Lower lobe of right lung (tissue), 2 donors: Measurements from ENCODE around the gene CKM. TPM values are rescaled to one million over a fixed set of nuclear protein-coding genes. Genes with fewer than 3 reads are reported as not detected.
"Not testable (repeated sequence)": the region's sequence is repeated elsewhere in the genome, so short reads cannot be mapped to it uniquely, and the experiment has no call there.

Source experiments
- ATAC-seq, 2 donors: fragments of 200-7000 bp; cut with Tn5 transposase; one replicate each; pipeline ENCODE4 v1.9.1; 2020 to 2022; ENCODE audit warnings: mild to moderate bottlenecking in 2 of 2, moderate library complexity in 2 of 2
- DNase-seq: peaks from one replicate; pipeline ENCODE4 v3.0.0-alpha.2; 2020
- H3K27ac ChIP-seq: fragments of 200-600 bp; one replicate; pipeline ENCODE4 v1.8.0; 2022
- H3K27me3 ChIP-seq: fragments of 200-600 bp; one replicate; pipeline ENCODE4 v1.8.0; 2022; ENCODE audit warnings: low read depth
- H3K36me3 ChIP-seq: fragments of 200-600 bp; one replicate; pipeline ENCODE4 v1.8.0; 2022; ENCODE audit warnings: mild to moderate bottlenecking
- H3K4me1 ChIP-seq: fragments of 200-600 bp; one replicate; pipeline ENCODE4 v1.8.0; 2022
- H3K4me3 ChIP-seq: fragments of 200-600 bp; one replicate; pipeline ENCODE4 v1.8.0; 2022; ENCODE audit warnings: mild to moderate bottlenecking
- H3K9me3 ChIP-seq: fragments of 200-600 bp; one replicate; pipeline ENCODE4 v1.8.0; 2022
- intact Hi-C: fragments of 100-400 bp; cut with DNase I; formaldehyde crosslinking; loops from one replicate; pipeline ENCODE4 v1.11.0; 2022
- total RNA-seq: library from RNA; stranded (reverse); fragmentation: NEBNext Ultra II Directional; extraction: Animal tissue kit (Norgen Biotek cat#: 25700); gene quantifications from one replicate; pipeline ENCODE4 v1.2.1, GENCODE V29; 2021
- TF ChIP-seq, protein P1 (sequence below): fragments of 200-600 bp; IDR thresholded peaks from one replicate; pipeline ENCODE4 v1.8.0; 2022; ENCODE audit warnings: antibody characterized with exemption, mild to moderate bottlenecking
- donor health status: DM: no; HTN: yes; CAD: no; lungs with severe emphysema.

Gene CKM
- total RNA-seq, 1 donor from 2014 or later: 0.24 TPM

DNA sequence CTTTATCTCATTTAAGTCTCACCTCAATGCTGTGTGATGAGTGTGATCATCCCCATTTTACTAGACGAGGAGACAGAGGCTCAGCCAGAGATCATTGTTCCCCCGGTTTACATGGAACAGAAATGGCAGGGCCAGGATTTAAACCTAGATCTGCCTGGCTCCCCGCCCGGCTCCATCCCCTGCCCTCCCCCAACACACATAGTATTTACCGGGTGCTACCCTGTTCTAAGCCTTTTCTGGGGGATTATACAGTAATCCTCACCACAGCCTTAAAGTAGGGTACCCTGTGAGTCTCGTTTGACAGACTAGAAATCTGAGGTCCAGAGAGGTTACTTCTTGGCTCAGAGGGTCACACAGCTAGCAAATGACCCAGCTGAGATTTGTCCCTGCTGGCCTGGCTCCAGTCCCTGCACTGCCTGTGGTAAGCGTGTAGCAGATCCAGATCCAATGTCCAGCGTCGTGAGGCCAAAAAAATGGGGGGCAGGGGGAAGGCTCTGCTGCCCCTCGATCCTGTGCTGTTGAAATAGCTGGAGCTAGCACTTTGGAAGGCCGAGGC lies 14.1 kb upstream of the CKM start:
- DNase-seq (no peak), ATAC-seq (no peak)
- no peaks in the 10 kb centered on the region for H3K36me3 ChIP-seq
- H3K9me3 ChIP-seq: no peaks in the 10 kb centered on the region
- intact Hi-C loops: no loop called here
- no peak overlapping the region for H3K4me3 ChIP-seq
- TF ChIP-seq, protein P1, sequence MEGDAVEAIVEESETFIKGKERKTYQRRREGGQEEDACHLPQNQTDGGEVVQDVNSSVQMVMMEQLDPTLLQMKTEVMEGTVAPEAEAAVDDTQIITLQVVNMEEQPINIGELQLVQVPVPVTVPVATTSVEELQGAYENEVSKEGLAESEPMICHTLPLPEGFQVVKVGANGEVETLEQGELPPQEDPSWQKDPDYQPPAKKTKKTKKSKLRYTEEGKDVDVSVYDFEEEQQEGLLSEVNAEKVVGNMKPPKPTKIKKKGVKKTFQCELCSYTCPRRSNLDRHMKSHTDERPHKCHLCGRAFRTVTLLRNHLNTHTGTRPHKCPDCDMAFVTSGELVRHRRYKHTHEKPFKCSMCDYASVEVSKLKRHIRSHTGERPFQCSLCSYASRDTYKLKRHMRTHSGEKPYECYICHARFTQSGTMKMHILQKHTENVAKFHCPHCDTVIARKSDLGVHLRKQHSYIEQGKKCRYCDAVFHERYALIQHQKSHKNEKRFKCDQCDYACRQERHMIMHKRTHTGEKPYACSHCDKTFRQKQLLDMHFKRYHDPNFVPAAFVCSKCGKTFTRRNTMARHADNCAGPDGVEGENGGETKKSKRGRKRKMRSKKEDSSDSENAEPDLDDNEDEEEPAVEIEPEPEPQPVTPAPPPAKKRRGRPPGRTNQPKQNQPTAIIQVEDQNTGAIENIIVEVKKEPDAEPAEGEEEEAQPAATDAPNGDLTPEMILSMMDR: no peak
- H3K4me1 ChIP-seq: peaks cover 5% of the 10 kb centered on the region
- H3K27ac ChIP-seq: no peak overlapping the region
- H3K27me3 ChIP-seq: peaks cover 17% of the 10 kb centered on the region

DNA sequence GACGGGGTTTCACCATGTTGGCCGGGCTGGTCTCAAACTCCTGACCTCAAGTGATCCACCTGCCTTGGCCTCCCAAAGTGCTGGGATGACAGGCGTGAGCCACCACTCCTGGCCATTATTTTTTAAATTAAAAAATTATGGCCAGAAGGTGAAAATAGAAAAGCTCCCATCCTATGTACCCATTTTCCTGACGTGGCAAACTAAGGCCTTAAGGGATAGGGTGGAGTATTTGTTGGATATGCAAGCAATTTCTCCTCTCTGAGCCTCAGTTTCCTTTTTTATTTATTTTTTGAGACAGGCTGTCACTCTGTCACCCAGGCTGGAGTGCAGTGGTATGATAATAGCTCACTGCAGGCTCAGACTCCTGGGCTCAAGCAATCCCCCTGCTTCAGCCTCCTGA lies 12.2 kb upstream of the CKM start:
- not testable (repeated sequence) for DNase-seq, H3K27me3 ChIP-seq

DNA sequence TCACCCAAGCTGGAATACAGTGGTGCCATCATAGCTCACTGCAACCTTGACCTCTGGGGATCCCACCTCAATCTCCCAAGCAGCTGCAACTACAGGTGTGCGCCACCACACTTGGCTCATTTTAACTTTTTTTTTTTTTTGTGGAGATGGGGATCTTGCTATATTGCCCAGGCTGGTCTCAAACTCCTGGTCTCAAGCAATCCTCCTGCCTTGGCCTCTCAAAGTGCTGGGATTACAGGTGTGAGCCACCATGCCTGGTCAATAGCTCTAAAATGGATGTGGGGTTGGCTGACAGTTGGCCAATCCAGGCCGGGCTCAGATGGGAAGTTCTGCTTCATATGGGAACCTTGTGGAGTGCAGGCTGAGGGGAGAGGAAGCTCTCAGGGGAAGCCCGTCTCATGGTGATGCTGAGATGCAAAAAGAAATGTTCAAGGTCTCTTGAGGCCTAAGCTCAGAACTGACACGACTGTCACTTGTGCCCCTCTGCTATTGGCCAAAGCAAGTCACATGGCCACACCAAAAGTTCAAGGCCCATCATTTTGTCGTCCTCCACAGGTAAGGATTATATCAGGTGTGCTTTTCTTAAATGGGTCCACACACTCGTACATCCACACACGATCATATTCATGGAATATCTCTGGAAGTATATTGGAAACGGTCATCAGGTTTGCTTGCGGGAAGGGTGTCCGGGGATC lies 11.1 kb upstream of the CKM start:
- Histone ChIP-seq H3K27ac (no peak overlapping the region), H3K36me3 (no peaks in the 10 kb centered on the region), H3K4me3 (no peak overlapping the region), H3K4me1 (peaks cover 4% of the 10 kb centered on the region), H3K27me3 (no peaks in the 10 kb centered on the region), H3K9me3 (no peaks in the 10 kb centered on the region)
- TF ChIP-seq, protein P1: no peak
- intact Hi-C loops: no loop called here
- ATAC-seq: no peak
- DNase-seq: no peak

More for the DNA sequence above, 12.2 kb upstream of the CKM start:
- ATAC-seq, H3K36me3 ChIP-seq, H3K9me3 ChIP-seq, H3K27ac ChIP-seq, intact Hi-C loops, H3K4me1 ChIP-seq, H3K4me3 ChIP-seq: not testable (repeated sequence)

DNA sequence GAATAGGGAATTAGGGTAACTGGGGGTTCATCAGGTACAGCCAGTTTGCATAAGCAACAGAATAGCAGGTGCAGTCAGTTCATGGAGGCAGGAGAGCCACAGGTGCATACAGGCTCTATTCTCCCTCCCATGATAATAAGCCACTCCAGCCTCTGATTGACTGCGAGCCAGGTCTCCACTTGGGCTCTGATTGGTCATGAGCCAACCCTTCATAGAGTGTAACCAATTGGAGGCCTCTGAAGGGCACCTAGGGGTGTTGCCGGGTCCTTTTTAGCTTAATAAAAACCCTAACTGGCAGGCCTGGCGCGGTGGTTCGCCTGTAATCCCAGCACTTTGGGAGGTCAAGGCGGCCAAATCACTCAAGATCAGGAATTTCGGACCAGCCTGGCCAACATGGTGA lies 8.7 kb upstream of the CKM start:
- intact Hi-C loops: no loop called here
- Histone ChIP-seq H3K27ac (no peak overlapping the region), H3K27me3 (no peaks in the 10 kb centered on the region), H3K4me3 (no peak overlapping the region), H3K9me3 (no peaks in the 10 kb centered on the region), H3K4me1 (no peaks in the 10 kb centered on the region), H3K36me3 (no peaks in the 10 kb centered on the region)
- no peak for ATAC-seq
- DNase-seq: no peak
- TF ChIP-seq, protein P1: no peak

DNA sequence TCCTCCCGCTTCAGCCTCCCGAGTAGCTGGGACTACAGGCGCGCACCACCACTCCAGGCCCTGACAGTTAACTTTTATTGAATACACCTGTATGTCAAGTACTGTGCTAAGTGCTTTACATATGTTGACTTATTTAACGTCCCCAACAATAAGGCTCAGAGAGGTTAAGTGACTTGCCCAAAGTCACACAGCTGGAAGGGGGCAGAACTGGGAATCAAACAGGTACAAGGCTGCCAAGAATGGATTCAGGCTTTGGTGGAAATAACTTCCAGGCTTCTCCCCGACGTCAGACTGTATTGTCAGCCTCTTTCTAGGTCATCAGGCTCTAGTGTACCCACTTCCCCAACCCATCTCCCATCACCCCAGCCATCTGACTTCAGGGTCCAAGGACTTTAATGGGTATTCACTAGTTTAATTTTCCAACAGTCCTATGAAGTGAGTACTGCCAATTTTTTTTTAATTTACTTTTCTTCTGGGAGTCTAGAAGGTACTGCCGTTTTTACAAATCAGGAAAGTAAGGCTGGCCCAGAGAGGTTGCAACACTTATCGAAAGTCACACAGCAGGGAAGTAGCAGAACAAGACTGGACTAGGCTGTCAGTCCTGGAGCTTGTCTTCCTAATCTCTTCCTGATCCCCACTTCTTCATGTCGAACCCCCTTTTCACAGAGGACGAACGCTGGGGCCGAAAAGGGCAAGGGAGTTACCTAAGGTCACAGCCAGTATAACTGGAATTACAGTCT lies 4.9 kb upstream of the CKM start:
- no peak for ATAC-seq
- Histone ChIP-seq H3K27me3 (peaks cover 22% of the 10 kb centered on the region), H3K9me3 (no peaks in the 10 kb centered on the region)

More for the DNA sequence above, 4.9 kb upstream of the CKM start:
- intact Hi-C loops: no loop called here
- no peak for DNase-seq
- Histone ChIP-seq H3K36me3 (no peaks in the 10 kb centered on the region), H3K4me3 (no peak overlapping the region), H3K4me1 (peaks cover 7% of the 10 kb centered on the region), H3K27ac (no peak overlapping the region)
- TF ChIP-seq, protein P1: no peak
